Measurements from ENCODE around the gene CCNDBP1.
A peak's percentile ranks its signal among the peaks of the same experiment; 100 is the strongest.
"Not testable (repeated sequence)": the region's sequence is repeated elsewhere in the genome, so short reads cannot be mapped to it uniquely, and the experiment has no call there.

Gene CCNDBP1, protein sequence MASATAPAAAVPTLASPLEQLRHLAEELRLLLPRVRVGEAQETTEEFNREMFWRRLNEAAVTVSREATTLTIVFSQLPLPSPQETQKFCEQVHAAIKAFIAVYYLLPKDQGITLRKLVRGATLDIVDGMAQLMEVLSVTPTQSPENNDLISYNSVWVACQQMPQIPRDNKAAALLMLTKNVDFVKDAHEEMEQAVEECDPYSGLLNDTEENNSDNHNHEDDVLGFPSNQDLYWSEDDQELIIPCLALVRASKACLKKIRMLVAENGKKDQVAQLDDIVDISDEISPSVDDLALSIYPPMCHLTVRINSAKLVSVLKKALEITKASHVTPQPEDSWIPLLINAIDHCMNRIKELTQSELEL

DNA sequence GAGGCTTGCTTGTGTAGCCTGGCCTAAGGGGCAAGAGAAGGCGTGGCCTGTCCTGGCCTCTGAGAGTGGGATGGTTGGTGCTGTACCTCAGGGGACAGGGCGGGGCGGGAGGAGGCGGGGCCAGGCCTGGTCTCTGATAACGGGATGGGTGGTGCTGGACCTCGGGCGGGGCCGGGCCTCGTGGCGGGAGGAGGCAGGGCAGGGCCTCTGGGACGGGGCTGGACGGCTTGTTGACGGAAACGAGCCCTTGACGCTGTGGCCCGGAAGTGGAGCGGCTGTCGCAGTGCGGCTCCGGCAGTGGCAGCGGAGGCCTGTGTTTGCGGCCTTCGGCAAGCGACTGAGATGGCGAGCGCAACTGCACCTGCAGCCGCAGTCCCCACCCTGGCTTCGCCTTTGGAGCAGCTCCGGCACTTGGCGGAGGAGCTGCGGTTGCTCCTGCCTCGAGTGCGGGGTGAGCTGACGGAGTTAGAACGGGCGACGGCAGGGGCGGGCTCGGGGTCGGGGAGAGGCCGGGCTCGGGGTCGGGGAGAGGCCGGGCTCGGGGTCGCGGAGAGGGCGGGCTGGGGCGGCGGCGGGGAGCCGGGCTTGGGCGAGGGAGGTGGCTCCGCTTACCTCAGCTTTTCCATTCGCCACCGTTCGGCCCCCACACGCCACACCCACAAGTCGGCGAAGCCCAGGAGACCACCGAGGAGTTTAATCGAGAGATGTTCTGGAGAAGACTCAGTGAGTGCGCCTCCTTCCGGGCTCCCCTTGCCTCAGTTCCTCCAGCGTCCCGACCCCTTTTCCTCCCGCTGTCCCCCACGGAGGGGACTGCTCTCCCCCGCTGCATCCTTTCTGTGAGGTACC, at the start of gene CCNDBP1:
Gene CCNDBP1, plus strand, starts transcription at position 247 of the 846 bp plus-strand sequence. Its CDS starts 96 bp downstream, at position 343.
- peak; percentile 52 for DNase-seq

DNA sequence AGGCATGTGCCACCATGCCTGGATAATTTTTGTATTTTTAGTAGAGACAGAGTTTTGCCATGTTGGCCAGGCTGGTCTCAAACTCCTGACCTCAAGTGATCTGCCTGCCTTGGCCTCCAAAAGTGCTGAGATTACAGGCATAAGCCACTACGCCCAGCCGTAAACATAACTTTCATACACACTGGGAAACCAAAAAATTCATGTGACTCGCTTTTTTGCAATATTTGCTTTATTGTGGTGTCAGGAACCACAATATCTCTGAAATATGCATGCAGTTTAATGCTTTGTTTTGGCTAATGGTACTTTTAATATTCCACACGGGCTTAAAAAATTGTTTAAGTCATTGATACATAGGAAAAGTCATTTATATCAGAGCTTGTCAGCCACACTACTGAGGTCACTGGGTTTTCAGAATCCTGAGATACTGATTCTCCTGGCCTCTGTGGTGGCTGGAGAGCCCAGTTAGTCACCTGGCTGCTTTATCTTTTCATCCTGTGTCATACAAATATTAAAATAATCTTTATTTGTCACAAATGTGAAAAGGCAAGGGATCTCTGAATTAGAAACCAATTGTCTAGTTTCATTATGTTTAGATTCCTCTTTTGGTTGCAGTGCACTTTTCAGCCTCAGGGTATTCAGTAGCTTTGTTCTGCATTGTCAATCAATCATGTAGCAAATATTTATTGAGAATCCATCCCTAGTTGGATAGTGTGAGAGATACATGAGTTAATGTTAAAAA, 41.8 kb upstream of the CCNDBP1 start:
- DNase-seq, result no peak

DNA sequence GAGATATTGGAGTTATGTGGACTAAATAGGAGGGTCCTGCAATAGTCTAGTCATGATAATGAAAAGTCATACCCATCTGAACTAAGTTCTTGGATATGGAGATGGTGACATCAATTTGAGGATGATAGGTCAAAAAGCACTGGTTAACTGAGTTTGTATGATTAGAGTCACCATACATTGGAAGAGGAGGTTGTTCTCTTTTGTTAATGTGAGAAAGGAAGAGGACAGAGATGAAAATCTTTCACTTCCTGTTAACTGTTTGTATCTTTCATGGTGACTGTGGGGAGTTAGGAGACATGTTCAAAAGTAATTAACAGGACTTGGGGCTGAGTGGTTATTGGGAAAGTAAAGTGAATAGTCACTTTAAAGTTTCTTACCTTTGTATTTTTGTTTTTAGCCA, 40.7 kb upstream of the CCNDBP1 start:
- DNase-seq, result no peak

DNA sequence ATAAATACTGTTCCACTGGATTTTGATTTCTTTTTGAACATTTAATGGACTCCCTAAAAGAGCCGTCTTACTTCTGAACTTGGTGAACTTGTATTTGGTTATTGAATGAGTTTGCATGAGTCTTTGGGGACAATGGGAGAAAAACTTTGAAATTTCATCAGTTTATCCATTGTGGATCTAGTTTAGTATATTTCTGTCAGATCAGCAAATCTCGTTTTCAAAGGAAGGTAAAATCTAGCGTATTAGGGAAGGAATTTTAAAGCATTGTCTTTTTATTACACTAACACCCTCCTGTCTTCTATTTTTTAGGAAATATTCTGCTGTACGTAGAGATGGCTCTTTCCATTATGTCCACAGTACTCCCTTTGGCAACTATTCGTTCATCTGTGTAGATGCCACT, 39.0 kb upstream of the CCNDBP1 start:
- DNase-seq, result no peak

DNA sequence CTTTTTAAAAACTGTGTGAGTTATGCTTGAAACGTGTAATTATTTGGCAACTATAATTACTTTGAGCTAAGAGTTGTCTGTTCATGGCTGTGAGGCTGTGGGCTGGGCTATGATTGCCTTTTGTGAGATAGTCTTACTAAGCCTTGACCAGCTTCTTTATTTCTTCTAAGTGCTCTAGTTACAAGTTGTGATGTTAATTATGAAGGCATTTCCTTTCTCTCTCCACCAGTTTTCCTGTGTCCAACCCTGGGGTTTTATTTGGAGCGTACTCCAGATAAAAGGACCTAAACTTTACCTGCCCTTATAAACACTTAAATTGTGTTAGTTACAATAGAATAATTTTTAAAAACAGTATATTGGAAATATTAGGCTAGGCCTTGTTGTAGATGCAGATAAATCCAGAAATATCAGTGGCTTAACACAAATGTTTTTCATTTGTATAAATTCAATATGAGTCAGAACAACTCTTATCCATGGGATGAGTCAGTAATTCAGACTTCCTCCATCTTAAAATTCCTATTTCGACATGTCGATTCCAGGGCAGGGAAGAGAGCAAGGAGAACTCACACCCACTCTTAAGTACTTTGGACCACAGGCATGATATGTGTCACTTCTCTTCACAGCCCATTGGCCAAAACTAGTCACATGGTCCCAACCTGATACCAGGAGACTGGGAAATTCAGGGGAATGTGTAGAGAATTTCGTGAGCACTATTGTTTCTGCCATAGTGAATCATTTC, 34.8 kb upstream of the CCNDBP1 start:
- peak; percentile 68 for DNase-seq

DNA sequence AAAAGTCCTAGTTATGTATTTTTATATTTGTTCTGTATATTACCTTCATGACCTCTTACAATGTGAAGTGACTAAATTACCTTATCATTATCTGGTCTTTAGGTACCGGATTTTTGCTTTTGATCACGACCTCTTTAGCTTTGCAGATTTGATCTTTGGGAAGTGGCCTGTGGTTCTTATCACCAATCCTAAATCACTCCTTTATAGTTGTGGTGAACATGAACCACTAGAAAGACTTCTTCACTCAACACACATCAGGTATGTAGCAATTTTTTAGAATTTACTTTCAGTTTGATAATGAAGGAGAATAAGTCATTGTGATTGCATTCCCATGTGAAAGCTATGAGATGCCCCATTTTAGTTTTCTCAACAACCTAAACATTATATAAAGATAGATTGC, 33.5 kb upstream of the CCNDBP1 start:
- no peak for DNase-seq

DNA sequence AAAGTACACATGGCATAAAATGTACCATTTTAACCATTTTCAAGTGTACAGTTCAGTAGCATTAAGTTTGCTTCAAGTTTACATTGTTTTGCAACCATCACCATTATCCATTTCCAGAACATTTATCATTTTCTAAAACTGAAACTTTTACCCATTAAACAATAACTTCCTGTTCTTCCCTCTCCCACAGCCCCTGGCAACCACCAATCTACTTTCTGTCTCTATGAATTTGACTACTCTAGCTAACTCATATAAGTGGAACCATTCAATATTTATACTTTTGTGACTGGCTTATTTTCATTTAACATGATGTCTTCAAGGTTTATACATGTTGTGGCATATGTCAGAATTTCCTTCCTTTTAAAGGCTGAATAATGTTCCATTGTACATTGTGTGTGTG, 31.9 kb upstream of the CCNDBP1 start:
- DNase-seq, result no peak

DNA sequence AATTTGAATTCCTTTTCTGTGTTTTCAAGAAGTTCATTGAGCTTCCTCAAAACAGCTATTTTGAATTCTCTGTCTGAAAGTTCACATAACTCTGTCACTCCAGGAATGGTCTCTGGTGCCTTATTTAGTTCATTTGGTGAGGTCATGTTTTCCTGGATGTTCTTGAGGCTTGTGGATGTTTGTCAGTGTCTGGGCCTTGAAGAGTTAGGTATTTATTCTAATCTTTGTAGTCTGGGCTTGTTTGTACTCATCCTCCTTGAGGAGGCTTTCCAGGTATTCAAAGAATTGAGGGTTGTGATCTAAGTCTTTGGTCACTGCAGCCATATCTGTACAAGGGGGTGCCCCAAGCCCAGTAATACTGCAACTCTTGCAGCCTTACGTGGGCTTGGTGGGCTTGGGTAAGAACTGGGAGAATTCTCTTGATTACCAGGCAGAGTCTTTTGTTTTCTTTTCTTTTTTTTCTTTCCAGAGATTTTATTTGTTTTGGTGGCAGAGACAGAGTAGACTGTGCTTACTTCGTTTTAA, 19.3 kb upstream of the CCNDBP1 start:
- no peak for DNase-seq

DNA sequence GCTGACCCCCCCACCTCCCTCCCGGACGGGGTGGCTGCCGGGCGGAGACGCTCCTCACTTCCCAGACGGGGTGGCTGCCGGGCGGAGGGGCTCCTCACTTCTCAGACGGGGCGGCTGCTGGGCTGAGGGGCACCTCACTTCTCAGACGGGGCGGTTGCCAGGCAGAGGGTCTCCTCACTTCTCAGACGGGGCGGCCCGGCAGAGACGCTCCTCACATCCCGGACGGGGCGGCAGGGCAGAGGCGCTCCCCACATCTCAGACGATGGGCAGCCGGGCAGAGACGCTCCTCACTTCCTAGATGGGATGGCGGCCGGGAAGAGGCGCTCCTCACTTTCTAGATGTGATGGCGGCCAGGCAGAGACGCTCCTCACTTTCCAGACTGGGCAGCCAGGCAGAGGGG, 17.9 kb upstream of the CCNDBP1 start:
- not testable (repeated sequence) for DNase-seq

DNA sequence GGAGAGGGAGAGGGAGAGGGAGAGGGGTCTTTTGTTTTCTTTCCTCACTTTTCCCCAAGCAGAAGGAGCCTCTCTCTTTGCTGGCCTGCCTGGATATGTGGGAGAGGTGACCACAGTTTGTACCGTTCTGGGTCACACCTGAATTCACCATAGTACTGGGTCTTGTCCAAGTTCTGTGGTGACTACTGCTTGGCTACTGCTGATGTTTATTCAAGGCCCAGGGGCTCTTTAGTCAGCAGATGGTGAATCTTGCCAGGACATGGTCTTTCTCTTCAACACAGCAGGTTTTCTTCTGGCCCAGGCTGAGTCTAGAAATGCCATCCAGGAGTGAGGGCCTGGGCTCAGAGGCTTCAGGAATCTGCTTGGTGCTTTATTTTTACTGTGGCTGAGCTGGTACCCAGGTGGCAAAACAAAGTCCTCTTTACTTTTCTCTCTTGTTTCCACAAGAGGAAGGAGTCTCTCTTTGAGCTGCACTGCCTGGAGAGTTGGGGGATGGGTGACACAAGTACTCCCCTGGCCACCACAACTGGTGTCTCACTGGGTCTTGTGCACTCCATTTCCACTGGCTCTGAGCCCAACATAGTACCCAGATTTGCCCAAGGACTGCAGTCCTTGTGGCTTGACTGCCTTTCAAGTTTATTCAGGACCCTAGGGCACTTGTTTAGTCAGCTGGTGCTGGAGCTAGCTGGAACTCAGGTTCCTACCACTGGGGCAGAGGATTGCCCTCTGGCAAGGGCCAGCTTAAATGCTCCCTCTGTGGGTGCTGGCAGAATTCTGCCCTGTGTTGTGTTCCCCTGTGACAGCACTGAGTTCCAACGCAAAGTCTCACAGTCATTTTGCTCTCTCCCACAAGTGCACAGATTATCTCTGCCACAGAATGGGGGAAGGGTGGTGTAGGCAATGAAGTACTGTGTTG, 16.8 kb upstream of the CCNDBP1 start:
- no peak for DNase-seq

DNA sequence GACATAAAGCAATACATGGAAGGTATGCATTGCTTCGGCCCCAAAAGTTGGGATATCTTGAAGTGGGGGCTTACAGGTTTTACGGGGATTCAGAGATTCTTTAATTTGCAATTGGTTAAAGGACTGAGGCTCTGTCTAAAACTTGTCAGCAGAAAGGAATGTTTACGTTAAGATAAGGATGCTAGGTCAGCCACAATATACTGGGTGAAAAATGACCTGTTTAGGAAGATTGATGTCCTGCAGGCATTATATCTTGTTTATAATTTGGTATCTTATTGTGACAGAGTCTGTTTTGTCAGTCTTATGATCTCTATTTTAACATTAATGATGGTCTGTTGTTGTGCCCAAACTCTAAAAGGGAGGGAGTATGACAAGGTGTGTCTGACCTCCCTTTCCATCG, 15.3 kb upstream of the CCNDBP1 start:
- DNase-seq, result no peak

DNA sequence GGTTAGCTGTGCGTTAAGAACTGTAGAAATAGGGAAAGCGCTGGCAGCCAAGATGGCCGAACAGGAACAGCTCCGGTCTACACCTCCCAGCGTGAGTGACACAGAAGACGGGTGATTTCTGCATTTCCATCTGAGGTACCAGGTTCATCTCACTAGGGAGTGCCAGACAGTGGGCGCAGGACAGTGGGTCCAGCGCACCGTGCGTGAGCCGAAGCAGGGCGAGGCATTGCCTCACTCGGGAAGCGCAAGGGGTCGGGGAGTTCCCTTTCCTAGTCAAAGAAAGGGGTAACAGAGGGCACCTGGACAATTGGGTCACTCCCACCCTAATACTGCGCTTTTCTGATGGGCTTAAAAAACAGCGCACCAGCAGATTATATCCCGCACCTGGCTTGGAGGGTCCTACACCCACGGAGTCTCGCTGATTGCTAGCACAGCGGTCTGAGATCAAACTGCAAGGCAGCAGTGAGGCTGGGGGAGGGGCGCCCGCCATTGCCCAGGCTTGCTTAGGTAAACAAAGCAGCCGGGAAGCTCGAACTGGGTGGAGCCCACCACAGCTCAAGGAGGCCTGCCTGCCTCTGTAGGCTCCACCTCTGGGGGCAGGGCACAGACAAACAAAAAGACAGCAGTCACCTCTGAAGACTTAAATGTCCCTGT, 9.4 kb upstream of the CCNDBP1 start:
- not testable (repeated sequence) for DNase-seq

DNA sequence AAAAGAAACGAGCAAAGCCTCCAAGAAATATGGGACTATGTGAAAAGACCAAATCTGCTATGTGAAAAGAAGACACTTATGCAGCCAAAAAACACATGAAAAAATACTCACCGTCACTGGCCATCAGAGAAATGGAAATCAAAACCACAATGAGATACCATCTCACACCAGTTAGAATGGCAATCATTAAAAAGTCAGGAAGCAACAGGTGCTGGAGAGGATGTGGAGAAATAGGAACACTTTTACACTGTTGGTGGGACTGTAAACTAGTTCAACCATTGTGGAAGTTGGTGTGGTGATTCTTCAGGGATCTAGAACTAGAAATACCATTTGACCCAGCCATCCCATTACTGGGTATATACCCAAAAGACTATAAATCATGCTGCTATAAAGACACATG, 8.1 kb upstream of the CCNDBP1 start:
- DNase-seq, result not testable (repeated sequence)

DNA sequence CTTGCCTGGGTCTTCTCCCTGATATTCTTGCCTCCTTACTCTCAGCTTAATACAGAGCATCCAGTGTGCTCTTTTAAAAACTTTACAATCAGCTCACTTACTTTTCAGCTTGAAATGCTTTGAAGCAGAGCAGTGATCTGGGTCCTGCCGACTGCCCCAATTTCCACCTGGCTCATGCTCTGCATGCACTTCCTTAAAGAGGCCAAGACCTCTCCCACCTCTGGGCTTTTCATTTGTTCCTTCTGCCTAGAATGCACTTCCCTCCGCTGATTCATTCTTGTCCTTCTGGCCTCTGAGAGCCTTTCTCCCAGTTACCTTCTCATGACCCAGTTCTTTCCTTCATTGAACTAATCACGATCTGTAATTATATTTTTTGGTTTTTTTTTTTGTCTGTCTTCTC, 1.9 kb upstream of the CCNDBP1 start:
- no peak for DNase-seq

DNA sequence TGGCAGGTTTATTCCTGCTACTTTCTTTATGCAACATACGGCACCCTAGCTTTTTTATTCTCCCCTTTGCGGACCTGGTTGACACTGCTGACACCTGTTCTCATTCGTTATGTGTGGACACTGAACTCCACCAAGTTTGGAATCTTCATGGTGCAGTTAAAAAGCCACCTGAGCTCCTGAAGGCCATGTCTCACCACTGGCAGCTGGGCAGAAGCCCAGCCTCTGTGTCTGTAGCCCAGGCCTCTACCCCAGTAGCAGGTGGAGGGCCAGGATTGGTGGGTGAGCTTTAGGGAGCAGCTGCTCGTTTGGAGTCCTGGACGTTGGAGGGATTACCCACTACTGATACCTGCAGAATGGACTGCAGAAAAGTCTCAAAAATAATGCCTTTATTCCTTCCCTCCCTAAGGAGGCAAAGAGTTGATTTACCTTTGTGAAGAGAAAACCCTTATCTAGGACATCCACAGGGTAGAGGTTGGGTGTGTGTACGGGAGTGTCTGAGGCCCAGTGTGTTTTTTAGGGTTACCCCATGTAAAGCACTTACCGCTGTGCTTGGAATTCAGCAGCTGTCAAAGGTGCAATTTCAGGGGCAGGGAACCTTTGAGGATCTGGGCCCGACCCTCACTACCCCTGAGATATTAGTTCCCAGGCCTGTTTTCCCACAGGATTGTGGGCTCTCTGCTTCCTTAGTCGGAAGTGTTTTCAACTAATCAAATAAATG, 637 bp upstream of the CCNDBP1 start:
- no peak for DNase-seq

DNA sequence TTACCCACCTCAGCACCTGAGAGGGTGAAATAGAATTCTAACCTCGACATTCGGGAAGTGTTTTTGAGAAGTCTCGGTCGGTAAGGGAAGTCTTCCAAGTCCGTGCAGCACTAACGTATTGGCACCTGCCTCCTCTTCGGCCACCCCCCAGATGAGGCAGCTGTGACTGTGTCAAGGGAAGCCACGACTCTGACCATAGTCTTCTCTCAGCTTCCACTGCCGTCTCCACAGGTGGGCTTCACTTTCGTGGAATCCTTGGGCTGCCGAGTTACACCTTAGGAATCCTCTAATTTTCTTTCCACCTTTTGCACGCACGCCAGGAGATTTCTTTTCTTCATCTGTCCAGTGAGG, 775 bp downstream of the CCNDBP1 start:
- DNase-seq, result no peak

DNA sequence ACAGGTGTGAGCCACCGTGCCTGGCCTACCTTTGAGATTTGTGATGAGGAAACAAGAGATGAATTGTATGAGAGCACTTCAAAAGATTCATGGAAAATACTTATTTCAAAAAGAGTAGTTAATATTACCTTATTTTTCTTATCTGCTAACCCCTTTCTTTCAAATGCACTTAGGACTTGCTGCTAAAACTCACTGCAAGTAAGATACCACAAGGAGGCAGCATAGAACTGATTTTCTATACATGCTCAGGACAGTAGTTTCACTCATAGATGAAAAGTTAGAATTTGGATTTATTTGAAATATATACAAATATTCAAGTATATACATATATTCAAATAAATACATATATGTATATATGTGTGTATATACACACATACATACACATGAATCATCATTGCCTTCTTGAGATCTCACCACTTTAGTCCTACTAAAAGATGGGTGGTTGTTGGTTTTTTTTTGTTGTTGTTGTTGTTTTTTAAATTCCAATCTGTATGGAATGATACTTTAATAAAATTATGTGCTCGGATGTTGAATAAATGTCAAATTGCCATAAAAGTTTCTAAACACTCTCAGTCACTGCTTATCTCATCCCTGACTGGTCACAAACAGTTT, 2.4 kb downstream of the CCNDBP1 start:
- peak; percentile 31 for DNase-seq

DNA sequence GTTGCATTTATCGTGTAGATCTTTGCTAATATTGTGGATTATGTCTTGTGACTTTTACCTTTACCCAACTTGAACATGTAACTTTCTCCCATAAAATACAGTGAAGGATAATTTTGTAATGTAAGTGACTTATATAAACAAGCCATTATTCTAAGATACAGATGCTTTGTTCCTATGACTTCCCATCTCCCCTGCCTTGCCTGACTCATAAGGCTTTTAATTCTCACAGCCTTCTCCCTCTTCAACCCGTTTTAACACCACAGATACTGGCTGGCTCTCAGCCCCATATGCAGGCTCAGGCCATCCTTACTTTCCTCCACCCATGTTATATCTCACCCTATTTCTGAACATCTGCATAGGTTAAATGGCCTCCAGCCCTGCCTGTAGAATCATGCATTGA, 4.1 kb downstream of the CCNDBP1 start:
- no peak for DNase-seq

DNA sequence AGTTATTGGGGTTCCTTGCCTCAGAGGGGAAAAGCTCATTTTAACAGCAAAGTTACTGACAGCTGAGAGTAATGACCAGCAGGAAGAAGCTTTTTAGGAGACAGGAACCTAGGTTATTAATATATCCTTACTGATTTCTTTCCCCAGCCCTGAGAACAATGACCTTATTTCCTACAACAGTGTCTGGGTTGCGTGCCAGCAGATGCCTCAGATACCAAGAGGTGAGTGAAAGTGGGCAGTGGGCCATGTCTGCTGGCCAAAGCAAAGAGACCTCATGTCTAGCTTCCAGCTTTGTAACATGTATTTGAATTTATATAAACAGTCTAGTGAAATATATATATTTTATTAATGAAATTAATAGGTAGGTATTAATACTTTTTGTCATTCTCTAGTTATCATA, 5.0 kb downstream of the CCNDBP1 start:
- DNase-seq, result no peak

DNA sequence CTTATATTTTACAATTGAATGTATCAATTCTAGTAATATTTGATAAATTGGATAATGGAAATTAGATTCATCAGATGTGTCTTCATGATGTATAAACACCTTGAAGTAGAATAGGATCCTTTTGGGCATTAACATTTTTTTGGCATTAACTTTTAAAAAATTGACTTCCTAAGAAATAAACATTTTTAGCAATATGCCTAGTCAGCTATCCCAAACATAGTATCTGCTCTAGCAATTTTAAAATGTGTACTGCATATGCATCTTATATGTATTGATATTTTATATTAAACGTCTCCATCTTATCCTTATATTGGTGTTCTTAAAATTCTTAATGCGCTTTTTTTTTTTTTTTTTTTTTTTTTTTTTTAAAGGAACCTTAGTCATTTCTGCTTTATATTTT, 8.5 kb downstream of the CCNDBP1 start:
- no peak for DNase-seq

Data from amniotic stem cell (primary cell).